ENCODE data around the gene GTF3C4.

DNA sequence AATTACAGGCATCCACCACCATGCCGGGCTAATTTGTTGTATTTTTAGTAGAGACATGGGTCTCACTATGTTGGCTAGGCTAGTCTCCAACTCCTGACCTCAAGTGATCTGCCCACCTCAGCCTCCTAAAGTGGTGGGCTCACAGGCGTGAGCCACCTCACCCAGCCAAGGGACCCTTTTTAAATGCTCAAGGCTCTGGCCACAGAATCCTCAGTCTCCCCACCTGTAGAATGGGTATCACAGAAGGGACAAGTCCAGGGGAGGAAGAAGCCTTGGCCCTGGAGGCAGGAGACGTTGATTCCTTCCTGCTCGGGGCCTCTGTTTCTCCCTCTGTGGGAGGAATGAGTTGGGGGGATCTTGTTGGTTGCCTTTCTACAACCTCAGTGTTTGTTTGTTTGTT is 45.7 kb downstream of the GTF3C4 start:
- no peak for TF ChIP-seq POLR2A (IDR thresholded peaks at IDR 0.05)
- TF ChIP-seq, protein P1, sequence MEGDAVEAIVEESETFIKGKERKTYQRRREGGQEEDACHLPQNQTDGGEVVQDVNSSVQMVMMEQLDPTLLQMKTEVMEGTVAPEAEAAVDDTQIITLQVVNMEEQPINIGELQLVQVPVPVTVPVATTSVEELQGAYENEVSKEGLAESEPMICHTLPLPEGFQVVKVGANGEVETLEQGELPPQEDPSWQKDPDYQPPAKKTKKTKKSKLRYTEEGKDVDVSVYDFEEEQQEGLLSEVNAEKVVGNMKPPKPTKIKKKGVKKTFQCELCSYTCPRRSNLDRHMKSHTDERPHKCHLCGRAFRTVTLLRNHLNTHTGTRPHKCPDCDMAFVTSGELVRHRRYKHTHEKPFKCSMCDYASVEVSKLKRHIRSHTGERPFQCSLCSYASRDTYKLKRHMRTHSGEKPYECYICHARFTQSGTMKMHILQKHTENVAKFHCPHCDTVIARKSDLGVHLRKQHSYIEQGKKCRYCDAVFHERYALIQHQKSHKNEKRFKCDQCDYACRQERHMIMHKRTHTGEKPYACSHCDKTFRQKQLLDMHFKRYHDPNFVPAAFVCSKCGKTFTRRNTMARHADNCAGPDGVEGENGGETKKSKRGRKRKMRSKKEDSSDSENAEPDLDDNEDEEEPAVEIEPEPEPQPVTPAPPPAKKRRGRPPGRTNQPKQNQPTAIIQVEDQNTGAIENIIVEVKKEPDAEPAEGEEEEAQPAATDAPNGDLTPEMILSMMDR (IDR thresholded peaks at IDR 0.05) = no peak

Measured in body of pancreas (tissue), 4 donors.